GM18951 (cell line): ENCODE measurements around the gene PAF1.

Experiments
- POLR2A ChIP-seq: IDR thresholded peaks from 4 replicates; pipeline ENCODE4 v1.6.1; 2011; ENCODE audit warnings: mild to moderate bottlenecking; ENCODE audit not compliant: insufficient read length, insufficient read depth; ENCODE audit errors: extremely low read depth
- in situ Hi-C: fragments of 300-500 bp; cut with MboI; formaldehyde crosslinking; loops from one replicate; pipeline ENCODE4 v1.12.0; 2022; ENCODE audit warnings: low sequenced_read_pairs, mixed read lengths, inconsistent platforms; ENCODE audit not compliant: unreplicated experiment

PAF1 gene

GRCh38 chr19:39426170-39426569, 35.3 kb upstream of the PAF1 start:
- TF ChIP-seq POLR2A: no peak
- in situ Hi-C loops: no loop called here

- in situ Hi-C loops: no loop called here
- no peak for TF ChIP-seq POLR2A
These were observed 34.8 kb upstream of the PAF1 start for GRCh38 chr19:39425744-39426143.

GRCh38 chr19:39424934-39425333, 34.0 kb upstream of the PAF1 start:
- no peak for TF ChIP-seq POLR2A
- in situ Hi-C loops: no loop called here

- in situ Hi-C loops: no loop called here
- no peak for TF ChIP-seq POLR2A
These were observed 32.6 kb upstream of the PAF1 start for GRCh38 chr19:39423258-39424086.

- in situ Hi-C loops: no loop called here
- no peak for TF ChIP-seq POLR2A
These were observed 31.1 kb upstream of the PAF1 start for GRCh38 chr19:39422020-39422419.

GRCh38 chr19:39420769-39421168, 29.9 kb upstream of the PAF1 start:
- in situ Hi-C loops: no loop called here
- no peak for TF ChIP-seq POLR2A

- in situ Hi-C loops: no loop called here
- TF ChIP-seq POLR2A: no peak
These were observed 28.1 kb upstream of the PAF1 start for GRCh38 chr19:39419003-39419402.

GRCh38 chr19:39417463-39418181, 26.7 kb upstream of the PAF1 start:
- in situ Hi-C loops: no loop called here
- no peak for TF ChIP-seq POLR2A

GRCh38 chr19:39416152-39417120, 25.5 kb upstream of the PAF1 start:
- in situ Hi-C loops: no loop called here
- no peak for TF ChIP-seq POLR2A

- no peak for TF ChIP-seq POLR2A
- in situ Hi-C loops: no loop called here
These were observed 24.5 kb upstream of the PAF1 start for GRCh38 chr19:39415111-39416046.

- no peak for TF ChIP-seq POLR2A
- in situ Hi-C loops: no loop called here
These were observed 23.2 kb upstream of the PAF1 start for GRCh38 chr19:39413911-39414608.
